Ramos (cell line): ENCODE results near the gene WNT9A.
"Not testable (repeated sequence)": the region's sequence is repeated elsewhere in the genome, so short reads cannot be mapped to it uniquely, and the experiment has no call there.

Experiments
- in situ Hi-C: fragments of 300-500 bp; cut with MboI; formaldehyde crosslinking; loops from one replicate; pipeline ENCODE4 v1.14.3; 2022; ENCODE audit warnings: low sequenced_read_pairs; ENCODE audit not compliant: unreplicated experiment

WNT9A gene

DNA sequence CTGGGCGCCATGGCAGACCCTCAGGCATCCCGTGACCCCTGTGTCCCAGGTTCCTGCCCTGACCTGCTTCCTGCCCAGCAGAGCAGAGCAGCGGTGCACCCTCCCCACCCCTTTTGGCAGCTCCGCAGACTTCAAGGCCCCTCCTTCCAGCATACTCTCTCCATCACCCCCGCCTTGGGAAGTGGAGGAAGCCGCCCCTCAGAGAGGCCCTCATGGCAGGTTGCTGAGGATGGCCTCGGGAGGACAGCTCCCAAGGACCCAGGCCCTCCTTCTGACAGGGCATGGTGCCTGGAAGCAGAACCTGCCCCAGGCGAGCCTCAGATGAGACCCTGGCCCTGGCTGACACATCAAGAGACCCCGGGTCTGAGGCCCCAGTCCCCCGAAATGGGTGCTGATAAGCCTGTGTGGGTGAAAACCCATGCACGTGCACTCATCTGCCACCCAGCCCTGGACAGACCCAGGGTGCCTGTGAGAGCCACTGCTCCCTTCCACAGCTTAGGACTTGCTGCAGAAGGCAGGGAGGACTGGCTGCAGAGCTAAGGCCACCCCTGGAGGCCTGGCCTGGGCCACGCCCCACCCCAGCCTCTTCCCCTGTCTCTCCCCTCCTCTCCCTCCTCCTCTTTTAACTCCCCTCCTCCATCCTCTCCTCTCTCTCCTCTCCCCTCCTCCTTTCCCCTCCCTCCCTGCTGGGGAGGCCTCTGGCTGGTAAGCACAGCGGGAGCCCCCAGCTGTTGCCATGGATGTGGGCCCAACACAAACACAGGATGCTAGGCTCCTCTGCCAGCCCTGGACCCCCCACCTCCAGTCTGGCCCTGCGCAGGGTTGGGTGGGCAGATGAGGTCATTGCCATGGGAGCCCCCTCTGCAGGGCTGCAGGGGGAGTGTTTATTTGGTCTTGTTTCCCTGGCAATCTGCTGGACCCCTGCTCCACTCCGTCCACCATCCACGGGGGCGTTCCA, 33.7 kb downstream of the WNT9A start:
- in situ Hi-C loops, result no loop called here

DNA sequence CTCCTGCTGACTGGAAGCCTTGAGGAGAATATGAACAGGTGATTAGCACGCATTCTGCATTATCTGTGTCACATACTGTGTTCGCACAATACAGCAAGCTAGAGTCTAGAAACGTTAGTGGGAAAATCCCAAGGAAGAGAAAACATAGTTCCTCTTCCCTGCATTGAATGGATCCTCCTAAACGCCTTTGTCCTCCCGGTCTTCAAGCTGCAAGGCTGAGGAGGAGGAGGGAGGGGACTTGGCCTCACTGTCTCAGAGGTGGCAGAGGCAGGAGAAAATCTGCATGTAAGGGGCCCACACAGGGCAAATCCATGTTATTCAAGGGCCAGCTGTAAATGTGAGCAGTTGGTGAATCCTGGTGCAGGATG, 34.4 kb downstream of the WNT9A start:
- in situ Hi-C loops, result no loop called here

DNA sequence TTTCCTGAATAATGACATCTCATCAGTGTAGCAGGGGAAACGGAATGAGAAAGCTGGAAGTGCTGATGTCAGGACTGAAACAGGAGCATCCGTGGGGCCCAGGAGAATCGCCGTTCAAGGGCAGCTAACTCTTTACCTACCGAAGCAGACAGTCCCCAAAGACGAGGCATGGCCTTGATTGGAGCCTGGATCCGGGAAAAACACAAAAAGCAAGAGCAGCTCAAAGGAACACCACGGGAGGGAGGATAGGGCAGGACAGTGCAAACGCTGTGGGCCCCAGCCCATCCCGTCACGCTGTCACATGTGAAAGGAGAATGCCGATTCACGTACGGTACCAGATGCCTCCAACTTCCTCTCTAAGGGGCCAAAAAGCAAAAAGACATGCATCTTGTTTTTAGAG, 34.9 kb downstream of the WNT9A start:
- in situ Hi-C loops, result no loop called here

DNA sequence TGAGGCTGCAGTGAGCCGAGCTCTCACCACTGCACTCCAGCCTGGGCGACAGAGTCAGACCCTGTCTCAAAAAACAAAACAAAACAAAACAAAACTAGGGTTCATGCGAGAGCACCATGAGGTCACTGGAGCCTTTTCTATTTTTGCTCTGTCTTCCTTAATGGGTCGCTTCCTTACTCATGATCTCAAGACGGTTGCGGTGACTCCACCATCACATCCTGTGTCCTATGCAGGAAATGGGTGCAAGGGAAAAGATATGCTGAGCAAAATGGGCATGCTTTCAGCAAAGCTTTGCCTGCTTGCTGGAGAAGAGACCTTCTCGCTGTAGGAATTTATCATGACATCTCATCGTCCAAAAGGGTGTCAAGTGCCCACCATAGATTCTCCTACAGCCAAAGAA, 36.4 kb downstream of the WNT9A start:
- in situ Hi-C loops, result no loop called here

DNA sequence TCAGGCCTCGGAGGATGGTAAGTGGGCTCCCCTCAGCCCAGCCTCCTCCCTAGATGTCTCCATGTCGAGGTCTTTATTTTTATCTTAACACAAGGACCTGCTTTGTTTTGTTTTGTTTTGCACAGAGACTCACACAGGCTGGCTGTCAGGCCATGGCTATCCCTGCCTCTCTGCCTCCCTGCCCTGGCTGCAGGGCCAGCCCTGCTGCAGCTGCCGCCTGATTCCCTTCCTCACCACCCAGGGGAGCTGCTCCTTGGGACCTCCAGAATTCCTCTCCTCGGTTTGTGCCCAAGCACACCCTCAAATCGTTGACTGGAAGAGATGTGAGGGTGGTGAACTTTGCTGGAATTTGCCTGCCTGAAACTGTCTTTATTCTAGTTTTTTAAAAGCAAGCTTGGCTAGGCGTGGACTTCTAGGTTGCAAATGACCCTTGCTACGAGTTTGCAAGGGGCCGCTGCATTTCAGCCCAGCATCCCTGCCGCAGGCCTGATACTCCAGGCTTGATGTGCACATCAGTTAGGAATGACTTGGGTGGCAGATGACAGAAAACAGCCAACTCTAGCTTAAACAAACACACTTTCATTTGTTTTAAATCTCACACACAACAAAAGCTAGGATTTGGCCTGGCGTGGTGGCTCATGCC, 37.1 kb downstream of the WNT9A start:
- in situ Hi-C loops, result no loop called here

DNA sequence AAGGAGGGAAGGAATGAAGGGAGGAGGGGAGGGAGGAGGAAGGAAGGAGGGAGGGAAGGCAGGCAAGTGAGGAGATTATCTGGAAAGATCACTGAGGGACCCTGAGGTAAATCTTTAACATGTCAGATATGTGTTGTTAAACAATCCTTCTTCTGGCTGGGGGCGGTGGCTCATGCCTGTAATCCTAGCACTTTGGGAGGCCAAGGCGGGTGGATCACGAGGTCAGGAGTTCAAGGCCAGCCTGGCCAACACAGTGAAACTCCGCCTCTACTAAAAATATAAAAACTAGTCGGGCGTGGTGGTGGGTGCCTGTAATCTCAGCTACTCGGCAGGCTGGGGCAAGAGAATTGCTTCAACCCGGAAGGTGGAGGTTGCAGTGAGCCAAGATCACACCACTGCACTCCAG, 37.8 kb downstream of the WNT9A start:
- in situ Hi-C loops, result not testable (repeated sequence)

DNA sequence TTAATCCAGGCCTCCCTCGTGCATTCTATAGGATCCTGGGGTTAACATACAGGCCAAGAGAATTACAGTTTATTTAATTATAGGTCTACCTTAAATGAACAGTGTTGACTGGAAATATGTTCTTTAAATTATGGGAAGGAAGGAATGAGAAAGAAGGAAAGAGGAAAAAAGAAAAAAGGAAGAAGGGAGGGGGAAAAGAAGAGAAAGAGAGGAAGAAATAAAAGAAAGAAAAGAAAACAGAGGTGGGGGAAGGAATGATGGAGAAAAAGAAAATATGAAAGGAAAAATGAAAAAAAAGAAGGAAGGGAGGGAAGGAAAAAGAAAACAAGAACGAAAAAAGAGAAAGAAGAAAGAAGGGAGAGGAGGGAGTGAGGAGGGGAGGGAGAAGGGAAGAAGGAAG, 38.5 kb downstream of the WNT9A start:
- in situ Hi-C loops, result no loop called here

DNA sequence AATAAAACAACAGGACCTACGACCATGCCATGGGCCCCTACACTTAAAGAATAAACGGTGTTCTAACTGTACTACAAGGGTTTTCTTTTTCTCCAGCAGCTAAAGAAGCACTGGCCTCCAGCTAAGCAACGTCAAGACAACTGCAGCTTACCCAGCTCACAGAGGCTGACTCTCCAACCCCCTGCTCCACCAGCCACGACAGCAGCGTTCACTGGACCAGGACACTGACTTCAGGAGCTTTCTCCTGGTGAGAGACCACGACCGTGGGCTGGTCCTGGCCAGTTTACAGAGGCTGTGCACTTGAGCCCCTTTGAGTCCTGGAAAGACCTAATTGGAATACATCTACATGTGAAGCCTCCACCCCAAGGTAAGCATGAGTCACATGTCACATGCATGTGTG, 39.4 kb downstream of the WNT9A start:
- in situ Hi-C loops, result no loop called here

DNA sequence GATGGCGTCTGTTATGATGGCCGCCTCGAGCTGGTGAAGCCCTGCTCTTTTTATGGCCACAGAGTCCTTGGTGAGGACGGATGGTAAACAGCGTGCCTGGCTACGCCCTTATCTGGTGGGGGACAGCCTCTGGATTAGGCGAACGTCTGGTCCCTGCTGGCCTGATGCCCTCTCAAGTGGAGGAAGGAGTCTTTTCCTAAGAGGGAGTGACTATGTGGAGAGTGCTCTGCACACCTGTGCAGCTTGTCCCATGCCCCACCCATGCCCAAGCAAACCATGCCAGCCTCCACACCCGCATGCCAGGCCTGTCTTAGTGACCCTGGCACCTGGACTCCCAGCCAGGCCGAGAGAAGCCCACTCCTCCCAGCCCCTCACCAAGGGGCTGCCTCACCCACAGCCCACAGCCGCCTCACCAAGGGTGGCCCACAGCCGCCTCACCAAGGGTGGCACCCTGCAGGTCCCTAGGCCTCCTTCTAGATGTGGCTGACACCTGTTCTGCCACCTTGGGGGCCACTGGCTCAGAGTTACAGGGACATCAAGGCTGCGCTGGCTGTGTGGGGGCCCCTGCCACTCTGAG, 40.2 kb downstream of the WNT9A start:
- in situ Hi-C loops, result no loop called here

DNA sequence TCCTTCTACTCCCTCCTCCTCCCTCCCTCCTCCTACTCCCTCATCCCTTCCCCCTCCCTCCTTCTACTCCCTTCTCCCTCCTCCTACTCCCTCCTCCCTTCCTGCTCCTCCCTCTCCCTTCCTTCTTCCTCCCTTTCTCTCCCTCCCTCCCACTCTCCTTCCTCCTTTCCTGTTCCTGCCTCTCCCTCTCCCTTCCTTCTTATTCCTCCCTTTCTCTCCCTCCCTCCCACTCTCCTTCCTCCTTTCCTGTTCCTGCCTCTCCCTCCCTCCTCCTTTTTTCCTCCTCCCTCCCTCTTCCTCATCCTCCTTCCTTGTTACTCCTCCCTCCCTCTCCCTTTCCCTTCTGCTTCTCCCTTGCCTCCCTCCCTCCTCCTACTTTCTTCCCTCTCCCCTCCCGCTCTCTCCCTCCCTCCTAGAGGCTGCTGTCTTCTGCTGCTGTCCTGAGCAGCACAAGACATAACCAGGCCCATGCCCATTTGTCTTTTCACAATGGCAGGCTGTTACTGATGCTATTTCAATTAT, 41.1 kb downstream of the WNT9A start:
- in situ Hi-C loops, result no loop called here

DNA sequence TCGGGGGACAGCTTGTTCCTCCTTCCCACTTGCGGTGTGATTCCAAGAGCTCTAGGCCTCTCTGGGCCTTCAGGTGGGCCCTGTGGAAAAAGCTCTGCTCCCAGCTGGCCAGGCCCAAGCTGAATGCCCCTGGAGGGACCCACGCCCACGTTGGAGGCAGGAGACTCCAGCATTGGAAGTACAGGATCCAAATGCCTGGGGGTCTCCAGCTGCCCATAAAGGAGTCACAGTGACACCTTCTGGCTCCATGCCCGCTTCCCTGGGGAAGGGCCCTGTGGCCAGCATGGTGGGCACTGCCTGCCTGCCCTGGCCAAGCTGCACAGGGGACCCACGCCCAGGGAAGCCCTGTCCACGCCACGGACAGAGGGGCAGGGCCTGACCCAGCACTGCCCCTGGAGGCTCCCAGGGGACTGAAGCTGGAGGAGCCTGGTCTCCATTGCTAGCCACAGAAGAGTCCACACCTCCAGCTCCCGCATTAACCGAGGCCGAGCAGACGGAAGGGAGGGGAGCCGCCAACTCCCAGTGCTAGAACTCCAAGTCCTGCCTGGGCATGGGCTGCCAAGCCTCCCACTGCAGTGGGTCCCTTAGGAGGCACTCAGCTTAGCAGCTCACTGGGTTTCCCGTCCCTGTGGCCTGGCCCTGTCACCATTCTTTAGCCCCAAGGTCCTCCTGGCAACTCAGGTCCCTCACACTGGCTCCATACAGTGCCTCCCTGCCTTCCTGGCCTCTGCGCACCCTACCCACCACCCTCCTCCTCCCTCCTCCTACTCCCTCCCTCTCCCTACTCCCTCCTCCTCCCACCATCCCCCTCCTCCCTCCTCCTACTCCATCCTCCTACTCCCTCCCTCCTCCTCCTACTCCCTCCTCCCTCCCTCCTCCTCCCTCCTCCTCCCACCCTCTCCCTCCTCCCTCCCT, 41.9 kb downstream of the WNT9A start:
- in situ Hi-C loops, result no loop called here

DNA sequence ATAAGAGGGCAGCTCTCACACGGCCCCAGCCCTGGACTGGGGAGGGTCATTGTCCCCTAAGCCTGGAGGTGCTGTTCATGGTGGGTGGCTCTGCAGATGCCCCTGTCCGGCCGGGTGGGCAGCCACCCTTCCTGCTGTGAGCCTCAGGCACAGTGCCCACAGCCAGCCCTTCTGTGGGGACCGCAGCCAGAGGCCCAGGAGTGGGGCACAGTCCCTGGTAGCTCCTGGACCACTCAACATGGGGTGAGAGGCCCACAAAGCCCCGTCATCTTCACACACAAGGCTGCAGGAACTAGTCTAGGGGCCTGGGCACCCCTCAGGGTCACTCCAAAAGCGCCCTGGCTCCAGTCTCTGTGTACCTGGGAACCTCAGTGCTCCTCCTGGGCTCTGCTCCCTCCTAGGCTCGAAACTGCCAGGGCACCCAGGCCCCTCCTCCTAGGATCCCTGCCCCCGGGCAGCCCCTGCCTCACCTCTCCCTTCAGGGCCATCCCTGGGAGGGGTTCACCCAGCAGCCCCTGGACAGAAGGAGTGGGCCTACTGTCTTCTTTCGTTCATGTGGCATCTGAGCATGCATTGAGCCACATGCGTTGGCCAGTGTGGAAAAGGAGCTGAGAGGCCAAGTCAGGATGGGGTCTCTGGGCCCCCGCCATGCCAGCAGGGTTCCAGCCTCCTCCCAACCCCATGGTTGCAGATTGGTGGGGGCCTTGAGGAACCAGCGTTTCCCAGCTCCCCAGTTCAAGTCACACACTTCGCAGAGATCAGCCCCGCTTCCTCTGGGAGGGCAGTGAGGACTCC, 43.0 kb downstream of the WNT9A start:
- in situ Hi-C loops, result no loop called here

DNA sequence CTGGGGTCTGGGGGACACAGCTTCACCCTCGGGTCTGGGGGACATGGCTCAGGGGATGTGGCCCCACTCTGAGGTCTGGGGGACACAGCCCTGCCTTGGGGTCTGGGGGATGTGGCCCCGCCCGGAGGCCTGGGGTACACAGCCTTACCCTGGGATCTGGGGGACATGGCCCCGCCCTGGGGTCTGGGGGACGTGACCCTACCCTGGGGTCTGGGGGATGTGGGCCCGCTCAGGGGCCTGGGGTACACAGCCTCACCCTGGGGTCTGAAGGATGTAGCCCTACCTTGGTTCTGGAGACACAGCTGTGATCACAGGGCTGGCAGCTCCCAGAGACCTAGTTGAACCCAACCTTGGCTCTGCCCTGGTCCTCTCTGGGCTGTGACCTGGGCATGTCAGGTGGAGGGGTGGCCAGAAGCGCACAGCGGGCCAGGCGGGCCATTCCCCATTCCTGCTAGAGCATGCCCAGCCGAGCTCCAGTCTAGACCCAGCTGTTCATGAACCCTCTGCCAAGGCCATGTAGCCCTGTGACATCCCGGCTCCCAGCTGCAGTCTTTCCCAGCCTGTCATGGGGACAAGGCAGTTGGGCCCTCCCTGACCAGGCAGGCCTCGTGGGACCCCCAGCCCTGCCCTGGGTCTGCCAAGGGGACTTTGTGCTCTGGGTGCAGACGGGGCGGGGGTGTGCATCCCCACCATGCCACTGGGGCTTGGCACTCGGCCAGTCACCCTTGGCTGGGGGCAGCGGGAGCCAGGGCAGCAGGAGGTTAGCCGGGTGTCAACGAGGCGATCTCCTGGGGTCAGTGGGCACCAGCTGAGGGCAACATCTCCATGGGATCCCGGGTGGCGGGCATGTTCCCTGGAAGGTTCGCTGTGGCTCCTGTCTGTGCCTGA, 43.9 kb downstream of the WNT9A start:
- in situ Hi-C loops, result no loop called here

DNA sequence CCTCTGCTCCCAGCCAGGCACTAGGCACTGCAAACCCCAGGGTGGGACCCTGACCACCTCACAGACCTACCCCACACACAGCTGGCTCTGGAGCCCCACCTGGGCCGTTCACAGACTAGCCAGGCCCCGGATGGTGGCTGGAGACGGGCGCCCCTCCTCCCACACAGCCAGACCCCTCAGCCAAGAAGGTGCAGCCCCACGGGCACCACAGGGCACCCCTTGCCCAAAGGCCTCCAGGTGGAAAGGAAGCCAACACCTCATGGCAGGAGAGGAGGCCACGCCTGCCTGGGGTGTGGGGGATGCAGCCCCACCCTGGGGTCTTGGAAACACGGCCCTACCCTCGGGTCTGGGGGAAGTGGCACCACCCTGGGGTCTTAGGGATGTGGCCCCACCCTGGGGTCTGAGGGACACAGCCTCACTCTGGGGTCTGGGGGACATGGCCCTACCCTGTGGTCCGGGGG, 44.6 kb downstream of the WNT9A start:
- in situ Hi-C loops, result no loop called here

DNA sequence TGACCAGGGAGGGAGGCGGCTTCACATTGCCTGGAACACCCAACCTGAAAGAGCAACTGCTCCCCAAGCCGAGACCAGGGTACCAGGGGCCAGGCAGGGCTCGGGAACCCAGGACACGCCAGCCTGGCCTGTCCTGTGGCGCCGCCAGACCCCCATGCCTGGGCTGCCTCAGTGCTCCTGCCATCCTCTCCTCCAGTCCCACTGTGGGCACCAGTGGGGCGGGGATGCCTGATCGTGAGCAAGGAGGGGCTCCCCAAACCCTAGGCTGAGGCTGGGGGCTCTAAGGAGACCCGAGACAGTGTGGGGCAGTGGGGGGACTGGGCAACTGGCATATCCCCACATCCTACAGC, 45.1 kb downstream of the WNT9A start:
- in situ Hi-C loops, result no loop called here

DNA sequence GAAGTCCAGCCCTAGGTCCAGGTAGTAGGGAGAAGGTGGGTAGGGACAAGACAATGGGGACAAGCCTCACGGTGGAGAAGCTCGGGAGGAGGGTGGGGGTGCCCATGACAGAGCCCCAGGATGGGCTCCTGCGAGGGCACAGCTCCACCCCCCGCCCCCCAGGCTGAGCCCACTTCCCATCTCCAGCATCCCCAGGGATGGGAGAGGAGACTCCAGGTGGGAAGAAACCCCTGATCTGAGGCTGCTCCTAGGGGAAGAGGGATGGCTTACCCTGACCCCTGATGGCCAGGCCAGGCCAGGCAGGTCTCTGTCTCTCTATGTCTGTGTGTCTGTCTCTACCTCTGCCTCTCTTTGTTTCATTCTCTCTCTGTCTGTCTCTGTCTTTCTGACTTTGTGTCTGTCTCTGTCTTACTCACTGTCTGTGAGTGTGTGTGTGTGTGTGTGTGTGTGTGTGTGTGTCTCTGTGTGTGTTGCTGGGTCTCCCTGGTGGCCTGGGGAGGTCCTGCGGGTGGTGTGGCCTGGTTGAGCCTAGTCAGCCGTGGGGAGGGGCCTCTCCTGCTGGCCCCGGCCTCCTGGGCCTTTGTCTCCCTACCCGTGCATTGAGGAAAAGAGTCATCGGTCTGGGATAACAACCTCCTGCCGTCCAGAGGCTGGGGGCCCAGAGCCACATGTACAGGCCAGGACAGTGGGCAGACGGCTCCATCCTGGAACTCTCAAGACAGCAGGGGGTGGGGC, 45.7 kb downstream of the WNT9A start:
- in situ Hi-C loops, result no loop called here

DNA sequence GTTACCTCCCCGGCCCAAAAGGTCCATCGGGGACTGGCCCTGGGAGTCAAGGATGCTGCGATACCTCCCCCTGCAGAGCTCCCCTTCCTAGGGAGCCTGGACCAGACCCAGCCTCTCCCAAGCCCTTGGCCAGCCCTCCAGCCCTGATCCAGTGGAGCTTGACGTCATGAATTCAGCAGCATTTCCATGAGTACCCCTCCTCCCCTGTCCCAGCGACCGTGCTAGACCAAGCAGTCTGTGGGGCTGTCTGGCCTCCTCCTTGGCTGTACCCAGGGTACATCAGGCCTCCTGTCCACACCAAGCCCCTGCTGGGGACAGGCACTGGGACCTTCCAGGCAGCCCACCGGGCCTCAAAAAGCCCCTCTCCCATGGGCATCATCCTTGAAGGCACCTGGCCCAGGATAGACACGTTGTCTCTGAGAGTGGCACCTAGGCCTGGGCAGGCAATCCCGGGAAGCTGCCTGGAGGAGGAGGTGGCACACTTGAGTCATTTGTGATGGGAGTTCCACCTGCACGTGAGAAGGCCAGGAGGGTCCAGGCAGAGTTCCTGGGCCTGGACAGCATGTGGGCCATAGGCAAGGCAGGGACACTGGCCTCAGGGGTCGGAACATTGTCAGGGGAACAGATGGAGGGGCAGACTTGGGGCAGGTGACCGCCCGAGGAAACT, 46.4 kb downstream of the WNT9A start:
- in situ Hi-C loops, result no loop called here
